ENCODE measurements around the gene CECR2. TPM values are rescaled to one million over a fixed set of nuclear protein-coding genes. Genes with fewer than 3 reads are reported as not detected.

CECR2 gene
- total and polyA plus RNA-seq, 2 of the 8 experiments (the other 6 are each of a cell fraction or from before 2014, with no cell fraction given) = 18.3 to 123 TPM

DNA sequence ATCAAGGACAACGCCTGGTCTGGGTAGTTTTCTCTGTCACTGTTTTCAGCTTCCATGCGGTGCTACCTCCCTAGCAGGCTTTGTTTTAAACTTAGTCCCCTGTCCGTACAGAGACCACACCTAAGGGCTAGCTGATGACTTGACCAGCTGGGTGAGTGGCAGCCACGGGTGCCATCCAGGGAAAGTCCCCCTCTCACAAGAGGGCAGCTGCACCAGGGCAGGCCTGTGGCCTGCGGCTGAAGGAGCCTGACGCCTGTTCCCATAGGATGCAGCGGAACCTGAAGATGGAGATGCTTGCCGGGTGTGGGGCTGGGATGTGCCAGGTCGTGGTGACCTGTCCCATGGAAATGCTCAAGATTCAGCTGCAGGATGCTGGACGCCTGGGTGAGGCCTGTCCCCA, 213.9 kb downstream of the CECR2 start:
- POLR2A ChIA-PET (ENCODE audit: partially characterized antibody) = interaction anchor here (0.9 to 1.4 kb wide), 3 partner anchors 10 to 56 kb away, joined by 4 read pairs; no protein-coding TSS in a partner anchor
- TF ChIP-seq, protein P1, sequence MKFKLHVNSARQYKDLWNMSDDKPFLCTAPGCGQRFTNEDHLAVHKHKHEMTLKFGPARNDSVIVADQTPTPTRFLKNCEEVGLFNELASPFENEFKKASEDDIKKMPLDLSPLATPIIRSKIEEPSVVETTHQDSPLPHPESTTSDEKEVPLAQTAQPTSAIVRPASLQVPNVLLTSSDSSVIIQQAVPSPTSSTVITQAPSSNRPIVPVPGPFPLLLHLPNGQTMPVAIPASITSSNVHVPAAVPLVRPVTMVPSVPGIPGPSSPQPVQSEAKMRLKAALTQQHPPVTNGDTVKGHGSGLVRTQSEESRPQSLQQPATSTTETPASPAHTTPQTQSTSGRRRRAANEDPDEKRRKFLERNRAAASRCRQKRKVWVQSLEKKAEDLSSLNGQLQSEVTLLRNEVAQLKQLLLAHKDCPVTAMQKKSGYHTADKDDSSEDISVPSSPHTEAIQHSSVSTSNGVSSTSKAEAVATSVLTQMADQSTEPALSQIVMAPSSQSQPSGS (IDR thresholded peaks at IDR 0.05; ENCODE audit: low read length) = no peak
- no peak for TF ChIP-seq ZNF274 (IDR thresholded peaks at IDR 0.05; ENCODE audit: borderline replicate concordance, extremely low read depth, low read length)
- H4K8ac ChIP-seq (ENCODE audit: extremely low read depth, insufficient read depth, low read length) = no peak overlapping the region
- no peaks in the 10 kb centered on the region for H3K9me3 ChIP-seq (ENCODE audit: insufficient read depth in 2 of 2, low read depth in 1 of 2, low read length in 1 of 2)
- H3K14ac ChIP-seq (ENCODE audit: insufficient read length) = no peak overlapping the region
- H2AK5ac ChIP-seq (ENCODE audit: low read depth, low read length) = no peak overlapping the region
- H2BK20ac ChIP-seq (ENCODE audit: low read length) = no peak overlapping the region
- no peak overlapping the region for H2BK15ac ChIP-seq (ENCODE audit: low read length)
- H3K79me2 ChIP-seq (ENCODE audit: control insufficient read depth in 1 of 2, insufficient read depth in 2 of 2, low read length in 2 of 2) = no peaks in the 10 kb centered on the region
- H3K79me1 ChIP-seq (ENCODE audit: low read depth, low read length) = no peaks in the 10 kb centered on the region
- H3K23me2 ChIP-seq (ENCODE audit: low read depth, low read length) = peaks cover 1% of the 10 kb centered on the region; the same call in 1 of the 2 replicates
- no peaks in the 10 kb centered on the region for H3K36me3 ChIP-seq (ENCODE audit: control insufficient read depth in 2 of 4, insufficient read depth in 4 of 4, low read length in 3 of 4)
- 85% methylated on average over 10 of the region's 10 CpGs; no CpG with 5 or more reads in 1 of the 2 experiments for WGBS, 2 experiments (ENCODE audit: extremely low coverage in 1 of 2, insufficient coverage in 1 of 2, insufficient read length in 1 of 2, insufficient replicate concordance in 2 of 2, low coverage in 1 of 2, low lambda C conversion rate in 2 of 2, missing lambda C conversion rate in 1 of 2)
- no peak overlapping the region for H3K56ac ChIP-seq (replicated peaks; ENCODE audit: insufficient read length, low read depth, low read length)
- H4K20me1 ChIP-seq (replicated peaks in 1 of 2; ENCODE audit: control insufficient read depth in 1 of 2, insufficient read depth in 2 of 2, low read length in 2 of 2) = no peaks in the 10 kb centered on the region
- no peaks in the 10 kb centered on the region for H3K27me3 ChIP-seq (replicated peaks in 1 of 4; ENCODE audit: control insufficient read depth in 3 of 4, extremely low read depth in 1 of 4, insufficient read depth in 3 of 4, low read length in 3 of 4)
- H3K27ac ChIP-seq (ENCODE audit: low read depth, low read length) = no peak overlapping the region; the same call in 1 of the 2 replicates
- FAIRE-seq (no peak), DNase-seq (ENCODE audit: low read depth in 1 of 2, low spot score in 2 of 2) (no peak)
- H3K4me3 ChIP-seq (ENCODE audit: extremely low read depth in 1 of 4, insufficient read depth in 2 of 4, low read depth in 3 of 4, low read length in 4 of 4) = no peak overlapping the region
- no peak overlapping the region for H3K18ac ChIP-seq (ENCODE audit: extremely low read depth, low read length)
- H3K4me1 ChIP-seq (replicated peaks in 1 of 4; ENCODE audit: control insufficient read depth in 3 of 4, insufficient read depth in 4 of 4, low read length in 3 of 4) = peaks cover 0 to 3% (median 0%) of the 10 kb centered on the region in 4 experiments; a peak in 4 of 7 replicates
- no peak overlapping the region for H3K4ac ChIP-seq (replicated peaks; ENCODE audit: insufficient read length, low read depth, low read length)
- no peak overlapping the region for H2BK120ac ChIP-seq (replicated peaks; ENCODE audit: low read depth, low read length)
- no peak overlapping the region for H2BK5ac ChIP-seq (ENCODE audit: low read depth, low read length)
- CTCF ChIA-PET (ENCODE audit: partially characterized antibody) = interaction anchor here (0.7 to 3.7 kb wide), 6 partner anchors 10 to 464 kb away, joined by 3 to 17 read pairs (median 4); no protein-coding TSS in a partner anchor
- H3K4me2 ChIP-seq (ENCODE audit: insufficient read depth in 1 of 2, low read depth in 2 of 2, low read length in 2 of 2) = no peak overlapping the region
- H4K5ac ChIP-seq (ENCODE audit: insufficient read length, low read depth, low read length) = no peak overlapping the region
- H3K9ac ChIP-seq (replicated peaks in 1 of 4; ENCODE audit: extremely low read depth in 1 of 4, low read depth in 3 of 4, low read length in 3 of 4) = no peak overlapping the region
- H4K91ac ChIP-seq (replicated peaks; ENCODE audit: insufficient read length, low read length) = no peak overlapping the region
- H2AFZ ChIP-seq (ENCODE audit: low read length) = no peak overlapping the region
- H2BK12ac ChIP-seq (ENCODE audit: low read depth, low read length) = no peak overlapping the region
- no peak overlapping the region for H3K23ac ChIP-seq (ENCODE audit: insufficient read length)
